K562 (cell line): Measurements from ENCODE around the gene ACTR5. TPM values are rescaled to one million over a fixed set of nuclear protein-coding genes. Genes with fewer than 3 reads are reported as not detected.

Experiments used
- BRD9 ChIP-seq: fragments of 450-650 bp; IDR thresholded peaks from 2 replicates; pipeline ENCODE4 v1.6.1; 2018; ENCODE audit warnings: low read depth; ENCODE audit not compliant: partially characterized antibody
- C11orf30 ChIP-seq: fragments of 450-650 bp; IDR thresholded peaks from 2 replicates; pipeline ENCODE4 v1.6.1; 2016; ENCODE audit warnings: low read depth, mild to moderate bottlenecking
- CBX3 ChIP-seq, 2 experiments: IDR thresholded peaks; 1 replicate in 1 of 2; 2 replicates in 1 of 2; pipeline ENCODE4 v1.6.1; 2012; ENCODE audit warnings: inconsistent platforms in 2 of 2, low read length in 2 of 2, borderline replicate concordance in 1 of 2, control low read depth in 1 of 2
- CCNT2 ChIP-seq: IDR thresholded peaks from 2 replicates; pipeline ENCODE4 v1.6.1; 2011; ENCODE audit warnings: borderline replicate concordance, low read depth, mild to moderate bottlenecking, moderate library complexity, mixed read lengths, low read length; ENCODE audit not compliant: insufficient read length; ENCODE audit errors: extremely low read depth
- CEBPG ChIP-seq, 3 experiments: fragments of 200-800 bp in 1 of 3; sonication (Bioruptor generic) in 1 of 3; sonication (generic) in 1 of 3; formaldehyde crosslinking in 1 of 3; IDR thresholded peaks in 2 of 3; conservative IDR thresholded peaks in 1 of 3; 2 replicates each; pipeline versions ENCODE4 v1.6.1 to v1.8.0; 2016 to 2022; ENCODE audit warnings: missing compliant biosample characterization in 2 of 3, missing genetic modification characterization in 2 of 3, mild to moderate bottlenecking in 1 of 3, missing genetic modification reagents in 1 of 3
- COPS2 ChIP-seq: fragments of 450-650 bp; conservative IDR thresholded peaks from 2 replicates; pipeline ENCODE4 v1.6.1; 2016; ENCODE audit warnings: mild to moderate bottlenecking, moderate library complexity
- DACH1 ChIP-seq: fragments of 450-650 bp; IDR thresholded peaks from 2 replicates; pipeline ENCODE4 v1.6.1; 2018; ENCODE audit not compliant: partially characterized antibody
- HCFC1 ChIP-seq: IDR thresholded peaks from 2 replicates; pipeline ENCODE4 v1.6.1; 2012; ENCODE audit warnings: low read depth, low read length, improper control_type of control experiment
- HES1 ChIP-seq: fragments of 450-650 bp; IDR thresholded peaks from 2 replicates; pipeline ENCODE4 v1.6.1; 2016; ENCODE audit warnings: low read depth, mild to moderate bottlenecking, moderate library complexity
- HIVEP1 ChIP-seq: fragments of 250-450 bp; sonication (Bioruptor Pico); IDR thresholded peaks from 2 replicates; pipeline ENCODE4 v1.4.0; 2020; ENCODE audit warnings: mild to moderate bottlenecking
- NCOA6 ChIP-seq: fragments of 450-650 bp; IDR thresholded peaks from 2 replicates; pipeline ENCODE4 v1.6.1; 2017; ENCODE audit warnings: mild to moderate bottlenecking
- NR0B1 ChIP-seq: fragments of 450-650 bp; IDR thresholded peaks from one replicate; pipeline ENCODE4 v1.6.1; 2018; ENCODE audit warnings: mild to moderate bottlenecking, moderate library complexity; ENCODE audit not compliant: partially characterized antibody
- RBM14 ChIP-seq: fragments of 200-400 bp; formaldehyde crosslinking; IDR thresholded peaks from 2 replicates; pipeline ENCODE4 v1.6.1; 2018; ENCODE audit warnings: low read depth, mild to moderate bottlenecking, low read length, moderate library complexity, borderline replicate concordance; ENCODE audit not compliant: insufficient read depth
- RBM15 ChIP-seq: fragments of 200-400 bp; formaldehyde crosslinking; IDR thresholded peaks from 2 replicates; pipeline ENCODE4 v1.6.1; 2018; ENCODE audit warnings: mild to moderate bottlenecking, low read length, moderate library complexity; ENCODE audit not compliant: insufficient read depth
- TFAM ChIP-seq: fragments of 250-450 bp; sonication (Bioruptor Pico); conservative IDR thresholded peaks from 2 replicates; pipeline ENCODE4 v1.5.0; 2021; ENCODE audit warnings: mild to moderate bottlenecking, moderate library complexity
- THAP7 ChIP-seq: fragments of 250-450 bp; sonication (Bioruptor Pico); IDR thresholded peaks from 2 replicates; pipeline ENCODE4 v1.5.0; 2021
- ZBTB2 ChIP-seq: fragments of 450-650 bp; IDR thresholded peaks from 2 replicates; pipeline ENCODE4 v1.6.1; 2016; ENCODE audit warnings: antibody characterized with exemption
- ZBTB34 ChIP-seq: fragments of 250-450 bp; sonication (Bioruptor Pico); IDR thresholded peaks from 2 replicates; pipeline ENCODE4 v1.8.0; 2021; ENCODE audit warnings: mild to moderate bottlenecking, moderate library complexity
- ZNF274 ChIP-seq: IDR thresholded peaks from 2 replicates; pipeline ENCODE4 v1.6.1; 2011; ENCODE audit warnings: low read depth, mild to moderate bottlenecking, low read length, moderate library complexity, borderline replicate concordance
- ZNF639 ChIP-seq, 2 experiments: fragments of 200-800 bp in 1 of 2; sonication (Bioruptor generic) in 1 of 2; sonication (generic) in 1 of 2; formaldehyde crosslinking in 1 of 2; IDR thresholded peaks in 1 of 2; conservative IDR thresholded peaks in 1 of 2; 2 replicates each; pipeline versions ENCODE4 v1.5.0 to v1.6.1; 2016 to 2020; ENCODE audit warnings: missing compliant biosample characterization in 1 of 2, missing genetic modification characterization in 1 of 2, missing genetic modification reagents in 1 of 2
- ZNF77 ChIP-seq: fragments of 250-450 bp; sonication (Bioruptor Pico); IDR thresholded peaks from 2 replicates; pipeline ENCODE4 v1.5.0; 2020
- polyA plus RNA-seq, 8 experiments: library from polyadenylated mRNA; depleted of rRNA in 4 of 8; stranded (reverse) in 5 of 8; unstranded in 3 of 8; fragments of >200 nt; fragmentation: Nextera tagmentation in 2 of 8; fragmentation: Illumina TruSeq in 1 of 8; extraction: Ambion mirVana in 2 of 8; extraction: Trizol in 1 of 8; gene quantifications; 2 replicates each; pipeline versions ENCODE4 v1.2.1 to v1.2.3, GENCODE V29; 2011 to 2014; ENCODE audit warnings: inconsistent platforms in 1 of 8, missing spikeins in 1 of 8
- total RNA-seq, 7 experiments: library from RNA; depleted of rRNA in 6 of 7; stranded (reverse); fragments of >200 nt in 6 of 7; fragmentation: Illumina TruSeq in 2 of 7; extraction: Trizol in 2 of 7; gene quantifications; 2 replicates each; pipeline versions ENCODE4 v1.2.1 to v1.2.3, GENCODE V29; 2011 to 2021; ENCODE audit warnings: low replicate concordance in 1 of 7

ACTR5 gene
- total and polyA plus RNA-seq, 9 of the 15 experiments (the other 6 are each of a cell fraction or from before 2014, with no cell fraction given), result 0.93 to 18.8 (median 12.9) TPM

- no peak for TF ChIP-seq NR0B1
- no peak for TF ChIP-seq CBX3 (IDR thresholded peaks at IDR 0.05; ENCODE audit: borderline replicate concordance in 1 of 2, low read length in 2 of 2)
- no peak for TF ChIP-seq TFAM (CRISPR knock-in tag)
- TF ChIP-seq HIVEP1 (CRISPR knock-in tag), result no peak
- no peak for TF ChIP-seq C11orf30
- no peak for TF ChIP-seq RBM15
- TF ChIP-seq COPS2, result no peak
- TF ChIP-seq BRD9, result no peak
- TF ChIP-seq ZNF274, result no peak
- no peak for TF ChIP-seq ZNF639 (CRISPR knock-in tag; conservative IDR thresholded peaks at IDR 0.05 in 1 of 2, IDR thresholded peaks at IDR 0.05 in 1 of 2)
- TF ChIP-seq RBM14, result no peak
- no peak for TF ChIP-seq THAP7 (CRISPR knock-in tag)
- TF ChIP-seq ZBTB2, result no peak
- no peak for TF ChIP-seq NCOA6
- no peak for TF ChIP-seq DACH1
- no peak for TF ChIP-seq HES1
- TF ChIP-seq HCFC1, result no peak
- no peak for TF ChIP-seq ZNF77
- no peak for TF ChIP-seq CCNT2
- no peak for TF ChIP-seq CEBPG (CRISPR knock-in tag; IDR thresholded peaks at IDR 0.05)
- TF ChIP-seq CEBPG (tag; conservative IDR thresholded peaks at IDR 0.05 in 1 of 2, IDR thresholded peaks at IDR 0.05 in 1 of 2), result no peak
- TF ChIP-seq ZBTB34, result no peak
Measured at GRCh38 chr20:38747495-38748096, 664 bp upstream of the ACTR5 start (continued).
